ENCODE results near the gene ASB18. TPM values are rescaled to one million over a fixed set of nuclear protein-coding genes. Genes with fewer than 3 reads are reported as not detected.

Gene ASB18
- polyA plus RNA-seq, 4 donors = 0.09 TPM; not detected in 3

DNA sequence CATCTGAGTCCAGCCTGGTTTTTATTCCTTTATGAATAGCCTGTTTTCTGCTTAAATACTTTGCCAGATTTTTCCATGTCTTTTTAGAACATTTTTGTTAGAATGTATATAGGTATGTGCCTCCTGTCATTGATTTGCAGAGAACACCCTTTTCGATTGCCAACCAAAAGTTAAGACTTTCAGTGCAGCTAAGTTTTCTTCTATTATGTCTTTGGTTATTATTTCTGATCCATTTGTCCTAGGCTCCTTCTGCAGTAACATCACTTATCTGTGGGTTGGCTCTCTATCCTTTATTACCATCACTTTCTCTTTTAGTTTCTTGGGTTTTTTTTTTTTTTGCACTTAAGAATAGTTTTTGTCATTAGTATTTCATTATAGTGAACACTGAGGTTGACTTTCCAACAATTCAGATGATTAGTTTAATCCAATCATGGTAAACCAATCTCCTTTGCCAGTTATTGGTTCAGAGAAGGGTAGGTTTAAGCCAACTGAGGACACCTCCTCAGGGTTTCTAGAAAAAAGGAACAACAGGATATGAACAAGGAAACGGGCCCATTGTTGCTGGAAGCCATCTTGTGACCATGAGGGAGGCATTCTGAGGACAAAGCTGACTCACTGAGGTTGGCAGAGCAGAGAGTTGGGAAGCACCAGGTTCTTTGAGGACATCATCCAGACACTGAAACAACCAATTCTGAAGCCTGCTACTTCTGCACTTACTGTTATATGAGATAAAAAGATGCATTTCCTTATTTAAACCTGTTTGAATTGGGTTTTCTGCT, 58.1 kb downstream of the ASB18 start:
- Histone ChIP-seq H3K9me3 (ENCODE audit: control insufficient read depth in 2 of 2, insufficient read depth in 1 of 2, low read depth in 1 of 2, low read length in 1 of 2) (peaks cover 0 to 15% of the 10 kb centered on the region in 2 donors), H3K4me3 (ENCODE audit: low read depth in 1 of 3, low read length in 3 of 3) (no peak overlapping the region), H3K36me3 (ENCODE audit: control insufficient read depth in 3 of 3, insufficient read depth in 2 of 3, low read depth in 1 of 3, low read length in 3 of 3) (no peaks in the 10 kb centered on the region), H3K27ac (ENCODE audit: low read depth in 1 of 3, low read length in 2 of 3) (no peak overlapping the region), H3K4me1 (ENCODE audit: control insufficient read depth in 3 of 3, insufficient read depth in 2 of 3, low read depth in 1 of 3, low read length in 2 of 3) (no peaks in the 10 kb centered on the region), H3K27me3 (ENCODE audit: control insufficient read depth in 3 of 3, insufficient read depth in 3 of 3, low read length in 3 of 3) (peaks cover 0 to 13% (median 2%) of the 10 kb centered on the region in 3 donors)
- FAIRE-seq (no peak), DNase-seq (no peak)
- 73 to 85% (median 83%) methylated on average over 2 of the region's 2 CpGs for WGBS, 3 donors

DNA sequence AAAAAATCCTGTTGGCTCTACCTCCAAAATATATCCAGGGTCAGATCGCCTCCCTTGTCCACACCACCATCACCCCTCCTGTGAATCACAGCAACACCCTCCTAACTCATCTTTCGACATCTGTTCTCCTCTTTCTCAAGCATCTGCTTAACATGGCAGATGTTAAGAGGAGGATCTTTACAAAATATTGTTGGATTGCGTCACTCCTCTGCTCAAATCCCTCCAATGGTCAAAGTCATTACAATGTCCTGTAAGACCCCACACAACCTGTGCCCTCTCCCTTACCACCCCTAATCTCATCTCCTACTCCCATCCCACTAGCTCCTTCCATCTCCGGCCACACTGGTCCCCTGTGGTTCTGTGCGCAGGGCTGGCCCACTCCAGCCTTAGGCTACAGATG, 59.3 kb downstream of the ASB18 start:
- DNase-seq (no peak), FAIRE-seq (no peak)
- H3K4me1 ChIP-seq (ENCODE audit: control insufficient read depth in 3 of 3, insufficient read depth in 2 of 3, low read depth in 1 of 3, low read length in 2 of 3) = no peaks in the 10 kb centered on the region
- peaks cover 0 to 15% of the 10 kb centered on the region in 2 donors for H3K9me3 ChIP-seq (ENCODE audit: control insufficient read depth in 2 of 2, insufficient read depth in 1 of 2, low read depth in 1 of 2, low read length in 1 of 2)
- H3K36me3 ChIP-seq (ENCODE audit: control insufficient read depth in 3 of 3, insufficient read depth in 2 of 3, low read depth in 1 of 3, low read length in 3 of 3) = no peaks in the 10 kb centered on the region
- peaks cover 0 to 9% (median 2%) of the 10 kb centered on the region in 3 donors for H3K27me3 ChIP-seq (ENCODE audit: control insufficient read depth in 3 of 3, insufficient read depth in 3 of 3, low read length in 3 of 3)
- H3K27ac ChIP-seq (ENCODE audit: low read depth in 1 of 3, low read length in 2 of 3) = no peak overlapping the region
- 89 to 95% (median 93%) methylated on average over 5 of the region's 5 CpGs for WGBS, 3 donors
- H3K4me3 ChIP-seq (ENCODE audit: low read depth in 1 of 3, low read length in 3 of 3) = no peak overlapping the region

- H3K9me3 ChIP-seq (ENCODE audit: control insufficient read depth in 2 of 2, insufficient read depth in 1 of 2, low read depth in 1 of 2, low read length in 1 of 2) = peaks cover 0 to 9% of the 10 kb centered on the region in 2 donors
- no peaks in the 10 kb centered on the region for H3K36me3 ChIP-seq (ENCODE audit: control insufficient read depth in 3 of 3, insufficient read depth in 2 of 3, low read depth in 1 of 3, low read length in 3 of 3)
- no peak overlapping the region for H3K27ac ChIP-seq (ENCODE audit: low read depth in 1 of 3, low read length in 2 of 3)
- no peak overlapping the region for H3K4me3 ChIP-seq (ENCODE audit: low read depth in 1 of 3, low read length in 3 of 3)
- peaks cover 0 to 5% (median 2%) of the 10 kb centered on the region in 3 donors for H3K27me3 ChIP-seq (ENCODE audit: control insufficient read depth in 3 of 3, insufficient read depth in 3 of 3, low read length in 3 of 3)
- H3K4me1 ChIP-seq (ENCODE audit: control insufficient read depth in 3 of 3, insufficient read depth in 2 of 3, low read depth in 1 of 3, low read length in 2 of 3) = no peaks in the 10 kb centered on the region
- 51 to 64% (median 60%) methylated on average over 7 of the region's 7 CpGs for WGBS, 3 donors
- no peak for FAIRE-seq
- no peak for DNase-seq
These were observed 63.8 kb downstream of the ASB18 start for GRCh38 chr2:236200378-236200777.

DNA sequence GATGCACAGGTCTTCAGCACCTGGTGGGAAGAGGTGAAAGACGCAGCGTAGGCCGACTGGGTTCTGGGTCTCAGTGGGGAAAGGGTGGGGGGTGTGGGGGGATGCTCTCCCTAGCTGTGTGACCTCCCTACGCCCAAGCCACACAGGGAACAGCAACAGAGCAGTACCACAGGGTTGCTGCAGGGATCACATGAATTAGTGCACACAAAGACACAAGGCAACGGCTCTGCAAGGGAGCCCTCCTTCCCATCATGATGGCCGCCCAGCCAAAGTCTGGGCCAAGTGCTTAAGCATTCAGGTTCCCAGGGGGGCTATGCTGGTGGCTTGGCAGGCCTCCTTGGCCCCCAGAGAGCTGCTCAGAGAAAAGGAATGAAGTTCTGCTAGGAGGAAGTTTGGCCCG, 67.8 kb downstream of the ASB18 start:
- DNase-seq (no peak), FAIRE-seq (no peak)
- no peak overlapping the region for H3K4me3 ChIP-seq (ENCODE audit: low read depth in 1 of 3, low read length in 3 of 3)
- H3K4me1 ChIP-seq (ENCODE audit: control insufficient read depth in 3 of 3, insufficient read depth in 2 of 3, low read depth in 1 of 3, low read length in 2 of 3) = no peaks in the 10 kb centered on the region
- H3K27me3 ChIP-seq (ENCODE audit: control insufficient read depth in 3 of 3, insufficient read depth in 3 of 3, low read length in 3 of 3) = no peaks in the 10 kb centered on the region
- H3K27ac ChIP-seq (ENCODE audit: low read depth in 1 of 3, low read length in 2 of 3) = no peak overlapping the region
- H3K36me3 ChIP-seq (ENCODE audit: control insufficient read depth in 3 of 3, insufficient read depth in 2 of 3, low read depth in 1 of 3, low read length in 3 of 3) = no peaks in the 10 kb centered on the region
- WGBS, 3 donors = 71 to 77% (median 77%) methylated on average over 7 of the region's 7 CpGs
- H3K9me3 ChIP-seq (ENCODE audit: control insufficient read depth in 2 of 2, insufficient read depth in 1 of 2, low read depth in 1 of 2, low read length in 1 of 2) = no peaks in the 10 kb centered on the region

GRCh38 chr2:236195726-236196125, 68.5 kb downstream of the ASB18 start:
- H3K4me1 ChIP-seq (ENCODE audit: control insufficient read depth in 3 of 3, insufficient read depth in 2 of 3, low read depth in 1 of 3, low read length in 2 of 3) = no peaks in the 10 kb centered on the region
- H3K36me3 ChIP-seq (ENCODE audit: control insufficient read depth in 3 of 3, insufficient read depth in 2 of 3, low read depth in 1 of 3, low read length in 3 of 3) = no peaks in the 10 kb centered on the region
- no peak overlapping the region for H3K27ac ChIP-seq (ENCODE audit: low read depth in 1 of 3, low read length in 2 of 3)
- H3K27me3 ChIP-seq (ENCODE audit: control insufficient read depth in 3 of 3, insufficient read depth in 3 of 3, low read length in 3 of 3) = peaks cover 0 to 3% (median 0%) of the 10 kb centered on the region in 3 donors
- no peak overlapping the region for H3K4me3 ChIP-seq (ENCODE audit: low read depth in 1 of 3, low read length in 3 of 3)
- H3K9me3 ChIP-seq (ENCODE audit: control insufficient read depth in 2 of 2, insufficient read depth in 1 of 2, low read depth in 1 of 2, low read length in 1 of 2) = no peaks in the 10 kb centered on the region
- DNase-seq = no peak
- FAIRE-seq = no peak
- 71 to 78% (median 75%) methylated on average over 12 of the region's 12 CpGs for WGBS, 3 donors

DNA sequence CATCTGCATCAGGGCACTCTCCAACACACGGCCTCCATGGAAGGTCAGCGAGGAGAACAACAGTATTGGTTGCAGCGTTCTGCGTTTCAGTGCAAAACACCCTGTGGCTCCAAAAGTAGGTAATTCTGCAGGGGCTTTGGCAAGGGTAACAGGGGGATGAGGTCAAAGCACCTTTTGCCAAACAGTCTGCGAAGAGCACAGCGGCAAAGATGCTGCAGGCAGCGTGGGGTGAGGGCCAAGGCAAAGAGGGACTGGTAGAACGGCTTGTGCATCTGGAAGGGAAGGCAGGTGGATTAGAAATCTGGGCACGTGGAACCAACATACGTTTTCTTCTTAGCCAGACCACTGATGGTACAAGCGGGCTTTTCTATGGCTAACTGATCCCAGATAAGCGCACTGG, 69.4 kb downstream of the ASB18 start:
- H3K4me1 ChIP-seq (ENCODE audit: control insufficient read depth in 3 of 3, insufficient read depth in 2 of 3, low read depth in 1 of 3, low read length in 2 of 3) = no peaks in the 10 kb centered on the region
- DNase-seq (no peak), FAIRE-seq (no peak)
- H3K4me3 ChIP-seq (ENCODE audit: low read depth in 1 of 3, low read length in 3 of 3) = no peak overlapping the region
- peaks cover 0 to 3% (median 0%) of the 10 kb centered on the region in 3 donors for H3K27me3 ChIP-seq (ENCODE audit: control insufficient read depth in 3 of 3, insufficient read depth in 3 of 3, low read length in 3 of 3)
- no peaks in the 10 kb centered on the region for H3K9me3 ChIP-seq (ENCODE audit: control insufficient read depth in 2 of 2, insufficient read depth in 1 of 2, low read depth in 1 of 2, low read length in 1 of 2)
- no peaks in the 10 kb centered on the region for H3K36me3 ChIP-seq (ENCODE audit: control insufficient read depth in 3 of 3, insufficient read depth in 2 of 3, low read depth in 1 of 3, low read length in 3 of 3)
- H3K27ac ChIP-seq (ENCODE audit: low read depth in 1 of 3, low read length in 2 of 3) = no peak overlapping the region
- 79 to 85% (median 83%) methylated on average over 12 of the region's 12 CpGs for WGBS, 3 donors

DNA sequence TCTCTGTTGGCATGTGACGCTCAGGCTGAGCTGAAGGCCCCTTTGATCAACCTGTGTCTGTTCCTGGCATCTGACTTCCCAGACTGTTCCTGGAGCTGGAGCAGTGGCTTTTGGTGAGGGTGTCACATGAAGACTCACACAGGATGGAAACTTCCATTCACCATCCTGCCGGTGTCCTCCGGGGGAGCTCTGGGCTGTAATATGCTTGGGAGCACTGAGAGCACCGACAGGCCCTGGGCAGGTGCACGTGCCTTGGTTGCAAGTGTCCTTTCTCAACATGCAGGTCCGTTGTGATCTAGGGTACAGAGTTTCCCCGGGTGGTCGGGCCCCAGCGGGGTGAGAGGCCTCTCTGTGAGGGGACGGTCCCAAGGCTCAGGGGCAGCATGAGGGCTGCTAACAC, 71.2 kb downstream of the ASB18 start:
- WGBS, 3 donors = 67 to 82% (median 72%) methylated on average over 10 of the region's 10 CpGs

GRCh38 chr2:236190674-236191073, 73.5 kb downstream of the ASB18 start:
- FAIRE-seq (no peak), DNase-seq (no peak)
- Histone ChIP-seq H3K4me1 (ENCODE audit: control insufficient read depth in 3 of 3, insufficient read depth in 2 of 3, low read depth in 1 of 3, low read length in 2 of 3) (no peaks in the 10 kb centered on the region), H3K4me3 (ENCODE audit: low read depth in 1 of 3, low read length in 3 of 3) (no peak overlapping the region), H3K27ac (ENCODE audit: low read depth in 1 of 3, low read length in 2 of 3) (no peak overlapping the region), H3K27me3 (ENCODE audit: control insufficient read depth in 3 of 3, insufficient read depth in 3 of 3, low read length in 3 of 3) (peaks cover 0 to 3% (median 0%) of the 10 kb centered on the region in 3 donors), H3K9me3 (ENCODE audit: control insufficient read depth in 2 of 2, insufficient read depth in 1 of 2, low read depth in 1 of 2, low read length in 1 of 2) (no peaks in the 10 kb centered on the region), H3K36me3 (ENCODE audit: control insufficient read depth in 3 of 3, insufficient read depth in 2 of 3, low read depth in 1 of 3, low read length in 3 of 3) (no peaks in the 10 kb centered on the region)
- 84 to 91% (median 90%) methylated on average over 2 of the region's 2 CpGs for WGBS, 3 donors

More for the DNA sequence above, 71.2 kb downstream of the ASB18 start:
- H3K36me3 ChIP-seq (ENCODE audit: control insufficient read depth in 3 of 3, insufficient read depth in 2 of 3, low read depth in 1 of 3, low read length in 3 of 3) = no peaks in the 10 kb centered on the region
- H3K4me1 ChIP-seq (ENCODE audit: control insufficient read depth in 3 of 3, insufficient read depth in 2 of 3, low read depth in 1 of 3, low read length in 2 of 3) = no peaks in the 10 kb centered on the region
- no peaks in the 10 kb centered on the region for H3K9me3 ChIP-seq (ENCODE audit: control insufficient read depth in 2 of 2, insufficient read depth in 1 of 2, low read depth in 1 of 2, low read length in 1 of 2)
- H3K4me3 ChIP-seq (ENCODE audit: low read depth in 1 of 3, low read length in 3 of 3) = no peak overlapping the region
- peaks cover 0 to 3% (median 0%) of the 10 kb centered on the region in 3 donors for H3K27me3 ChIP-seq (ENCODE audit: control insufficient read depth in 3 of 3, insufficient read depth in 3 of 3, low read length in 3 of 3)
- FAIRE-seq (no peak), DNase-seq (no peak)
- no peak overlapping the region for H3K27ac ChIP-seq (ENCODE audit: low read depth in 1 of 3, low read length in 2 of 3)

- Histone ChIP-seq H3K27me3 (ENCODE audit: control insufficient read depth in 3 of 3, insufficient read depth in 3 of 3, low read length in 3 of 3) (peaks cover 0 to 22% (median 6%) of the 10 kb centered on the region in 3 donors), H3K4me1 (ENCODE audit: control insufficient read depth in 3 of 3, insufficient read depth in 2 of 3, low read depth in 1 of 3, low read length in 2 of 3) (no peaks in the 10 kb centered on the region), H3K9me3 (ENCODE audit: control insufficient read depth in 2 of 2, insufficient read depth in 1 of 2, low read depth in 1 of 2, low read length in 1 of 2) (peaks cover 0 to 9% of the 10 kb centered on the region in 2 donors), H3K4me3 (ENCODE audit: low read depth in 1 of 3, low read length in 3 of 3) (no peak overlapping the region), H3K27ac (ENCODE audit: low read depth in 1 of 3, low read length in 2 of 3) (no peak overlapping the region), H3K36me3 (ENCODE audit: control insufficient read depth in 3 of 3, insufficient read depth in 2 of 3, low read depth in 1 of 3, low read length in 3 of 3) (no peaks in the 10 kb centered on the region)
- DNase-seq = no peak
- FAIRE-seq = no peak
- WGBS, 3 donors = 84 to 91% (median 85%) methylated on average over 4 of the region's 4 CpGs
These were observed 79.5 kb downstream of the ASB18 start for GRCh38 chr2:236184701-236185100.

Data from small intestine (tissue), 7 donors.